Activated CD8-positive, alpha-beta memory T cell treated with anti-CD3 and anti-CD28 coated beads, Interleukin-2, amount 50 U/mL, for 4 hours (primary cell): ENCODE results near the gene TBXAS1.

Source experiments
- DNase-seq: peaks from one replicate; pipeline ENCODE4 v3.0.0-alpha.2; 2020

The TBXAS1 gene

GRCh38 chr7:140007051-140007690, 178.1 kb downstream of the TBXAS1 start:
- DNase-seq: no peak

DNA sequence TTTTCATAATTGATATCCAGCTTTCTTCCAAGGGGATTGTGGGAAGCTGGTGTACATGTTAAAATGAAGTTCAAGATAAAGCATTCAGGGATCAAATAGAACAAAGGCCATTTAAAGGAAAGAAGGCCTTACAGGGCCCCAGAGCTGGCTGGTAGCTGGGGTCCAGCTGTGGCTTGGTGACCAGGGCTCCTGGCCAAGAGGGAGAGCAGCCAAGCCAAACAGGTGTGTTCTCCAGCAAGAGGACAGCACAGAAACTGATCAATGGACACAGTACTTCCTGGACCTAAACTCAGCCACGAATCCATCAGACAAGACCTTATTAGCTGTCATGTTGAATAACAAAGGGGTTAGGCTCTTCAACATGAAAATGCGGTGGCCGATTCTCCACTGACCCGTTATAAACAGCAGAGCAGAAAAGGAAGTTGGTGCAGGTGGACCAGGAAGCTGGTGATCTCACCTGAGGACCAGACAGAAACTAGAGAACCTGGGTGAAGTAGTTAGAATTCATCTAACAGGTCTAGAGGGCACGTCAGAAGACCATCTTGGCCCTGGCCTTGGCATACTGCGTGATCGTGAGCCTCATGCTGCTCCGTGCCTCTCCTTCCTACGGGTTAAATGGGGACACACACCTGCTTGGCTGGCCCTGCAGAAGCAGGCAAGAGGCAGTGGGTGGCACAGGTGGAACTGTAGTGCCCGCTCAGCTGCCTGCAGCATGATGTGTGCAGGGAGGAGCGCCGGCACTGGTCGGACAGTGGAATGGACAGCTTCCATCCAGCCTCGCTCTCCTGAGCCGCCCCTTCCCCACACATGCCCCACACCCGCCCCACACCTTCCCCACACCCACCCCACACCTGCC, 179.9 kb downstream of the TBXAS1 start:
- no peak for DNase-seq

DNA sequence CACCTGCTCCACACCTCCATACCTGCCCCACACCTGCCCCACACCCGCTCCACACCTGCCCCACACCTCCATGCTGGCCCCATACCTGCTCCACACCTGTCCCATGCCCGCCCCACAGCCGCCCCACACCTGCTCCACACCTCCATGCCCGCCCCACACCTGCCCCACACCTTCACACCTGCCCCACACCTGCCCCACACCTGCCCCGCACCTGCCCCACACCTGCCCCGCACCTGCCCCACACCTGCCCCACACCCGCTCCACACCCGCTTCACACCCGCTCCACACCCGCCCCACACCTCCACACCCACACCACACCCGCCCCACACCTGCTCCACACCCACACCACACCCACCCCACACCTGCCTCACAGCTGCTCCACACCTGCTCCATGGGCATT, 180.7 kb downstream of the TBXAS1 start:
- no peak for DNase-seq

- no peak for DNase-seq
Measured at GRCh38 chr7:140010194-140010895, 181.3 kb downstream of the TBXAS1 start.

- no peak for DNase-seq
Measured at GRCh38 chr7:140013676-140014075, 184.6 kb downstream of the TBXAS1 start.

DNA sequence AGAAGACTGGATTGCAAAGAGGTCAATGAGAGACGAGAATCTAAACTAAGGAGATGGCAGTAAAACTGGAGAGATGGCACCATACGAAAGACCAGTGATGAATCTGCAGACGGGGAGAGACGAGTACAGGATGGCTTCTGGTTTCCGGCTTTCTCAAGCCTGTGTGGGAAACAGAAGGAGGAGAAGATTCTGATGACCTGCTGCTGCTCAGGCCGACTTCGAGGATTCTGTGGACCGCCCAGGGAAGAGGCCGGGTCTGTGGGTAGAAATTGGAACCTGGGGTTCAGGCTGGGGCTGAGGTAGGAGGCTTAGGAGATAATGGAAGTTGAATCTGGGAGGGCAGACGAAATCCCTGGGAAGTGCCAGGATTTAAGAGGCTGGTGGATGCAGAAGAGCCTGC, 185.1 kb downstream of the TBXAS1 start:
- DNase-seq: no peak

DNA sequence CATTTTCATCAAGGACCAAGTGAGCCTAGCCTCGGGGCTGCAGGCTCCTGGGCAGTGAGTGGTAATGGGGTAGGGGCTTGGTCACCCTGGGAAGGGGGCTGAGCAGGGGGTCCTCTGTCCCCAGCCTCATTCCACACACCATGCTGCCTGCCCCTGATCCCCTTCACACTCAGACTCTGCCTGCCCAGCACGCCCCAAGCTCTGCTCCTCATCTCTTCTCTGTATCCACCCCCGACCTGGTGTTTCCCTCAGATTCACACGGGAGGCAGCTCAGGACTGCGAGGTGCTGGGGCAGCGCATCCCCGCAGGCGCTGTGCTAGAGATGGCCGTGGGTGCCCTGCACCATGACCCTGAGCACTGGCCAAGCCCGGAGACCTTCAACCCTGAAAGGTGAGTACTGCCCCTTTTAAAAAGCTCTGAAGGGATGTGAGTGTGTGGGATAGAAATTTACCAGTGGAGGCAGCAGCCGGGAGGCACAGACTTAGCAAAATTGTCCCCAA, 186.5 kb downstream of the TBXAS1 start:
- no peak for DNase-seq

GRCh38 chr7:140016540-140016939, 187.5 kb downstream of the TBXAS1 start:
- no peak for DNase-seq

DNA sequence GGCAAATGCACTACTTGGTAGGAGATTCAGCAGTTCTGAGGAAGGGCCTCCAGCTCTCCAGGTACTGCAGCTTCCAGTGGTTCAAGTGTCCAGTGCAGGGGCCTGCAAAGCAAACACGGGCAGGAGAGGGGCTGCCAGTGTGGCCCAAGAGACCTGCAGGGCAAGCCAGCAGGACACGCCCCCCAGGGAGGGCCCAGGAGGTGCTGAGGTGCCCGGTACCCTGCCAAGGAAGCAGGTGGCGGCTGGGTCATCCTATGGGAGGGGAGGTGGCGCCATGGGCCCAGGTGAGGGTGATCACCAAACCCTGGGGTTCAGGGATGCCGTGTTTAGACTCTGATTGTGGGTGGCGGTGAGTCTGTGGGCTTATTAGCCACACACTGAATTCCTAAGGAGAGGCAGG, 188.0 kb downstream of the TBXAS1 start:
- DNase-seq: no peak

DNA sequence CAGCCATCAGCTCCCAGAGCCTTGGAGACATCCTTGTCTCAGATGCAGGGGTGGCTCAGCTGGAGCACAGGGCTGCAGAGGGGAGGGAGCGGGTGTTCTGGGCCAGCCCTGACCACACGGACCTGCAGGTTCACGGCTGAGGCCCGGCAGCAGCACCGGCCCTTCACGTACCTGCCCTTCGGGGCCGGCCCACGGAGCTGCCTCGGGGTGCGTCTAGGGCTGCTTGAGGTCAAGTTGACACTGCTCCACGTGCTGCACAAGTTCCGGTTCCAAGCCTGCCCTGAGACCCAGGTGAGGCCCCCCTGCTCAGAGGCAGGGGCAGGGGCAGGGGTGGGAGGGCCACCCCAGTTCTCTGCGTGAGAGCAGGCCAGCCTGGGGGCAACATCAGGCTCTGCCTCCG, 188.5 kb downstream of the TBXAS1 start:
- no peak for DNase-seq

- DNase-seq: no peak
Measured at GRCh38 chr7:140018125-140019043, 189.3 kb downstream of the TBXAS1 start.

- no peak for DNase-seq
Measured at GRCh38 chr7:140019172-140019571, 190.1 kb downstream of the TBXAS1 start.

DNA sequence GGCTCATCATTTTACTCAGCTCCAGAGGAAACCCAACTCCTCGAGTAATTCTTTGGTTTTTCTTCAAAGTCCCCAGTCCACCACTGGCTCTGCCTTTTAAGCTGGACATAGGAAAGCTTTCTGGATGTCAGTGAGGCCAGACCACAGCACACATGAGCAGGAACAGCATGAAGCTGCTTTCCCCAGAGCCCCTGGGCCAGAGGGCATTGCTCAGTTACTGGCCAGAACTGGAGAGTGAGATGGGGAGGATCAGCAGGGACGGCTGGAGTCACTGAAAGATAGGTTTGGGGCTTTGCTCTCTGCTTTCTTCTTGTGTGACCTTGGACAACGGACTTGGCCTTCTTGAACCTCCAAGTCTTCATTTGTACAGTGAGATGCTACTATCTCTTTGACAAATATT, 190.5 kb downstream of the TBXAS1 start:
- DNase-seq: no peak

GRCh38 chr7:140021603-140022002, 192.5 kb downstream of the TBXAS1 start:
- no peak for DNase-seq

- no peak for DNase-seq
Measured at GRCh38 chr7:140022582-140023211, 193.6 kb downstream of the TBXAS1 start.

DNA sequence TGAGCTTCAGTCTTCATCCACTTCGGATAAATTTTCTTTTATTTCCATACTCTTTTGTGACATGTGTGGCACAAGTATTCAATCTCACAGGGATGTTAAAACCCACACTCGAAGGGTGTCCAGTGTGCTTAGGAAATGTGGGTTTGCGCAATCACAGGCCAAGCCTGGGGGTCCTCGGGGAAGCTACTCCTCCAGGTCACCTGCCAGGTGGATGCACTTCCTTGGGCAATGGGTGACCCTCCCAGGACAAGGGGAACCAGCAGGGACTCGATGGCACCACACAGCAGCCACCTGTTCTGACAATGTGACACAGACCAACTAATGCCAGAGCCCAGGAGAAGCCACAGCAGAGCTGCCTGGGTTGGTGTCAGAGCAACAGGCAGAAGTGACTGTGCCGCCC, 194.7 kb downstream of the TBXAS1 start:
- DNase-seq: no peak

- no peak for DNase-seq
Measured at GRCh38 chr7:140024585-140024984, 195.5 kb downstream of the TBXAS1 start.

- DNase-seq: no peak
Measured at GRCh38 chr7:140025241-140025640, 196.2 kb downstream of the TBXAS1 start.

- no peak for DNase-seq
Measured at GRCh38 chr7:140025814-140026433, 196.9 kb downstream of the TBXAS1 start.

DNA sequence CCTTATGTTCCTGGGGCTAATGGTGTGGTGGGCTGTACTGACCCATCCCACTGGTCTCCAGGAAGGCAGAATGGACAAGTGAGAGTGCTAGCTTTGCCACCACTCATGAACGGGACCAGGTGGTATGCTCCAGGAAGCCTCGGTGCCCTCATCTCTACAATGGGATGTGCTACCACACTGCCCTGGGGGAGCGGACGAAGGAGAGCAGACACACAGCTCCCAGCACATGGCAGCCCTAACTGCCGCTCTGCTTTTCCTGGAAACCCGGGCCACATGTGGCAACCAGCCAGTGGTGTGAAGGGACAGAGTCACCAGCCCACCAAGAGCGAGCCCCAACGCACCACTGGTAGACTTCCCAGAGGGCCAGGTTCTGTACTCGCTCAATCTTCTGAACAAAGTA, 197.9 kb downstream of the TBXAS1 start:
- no peak for DNase-seq

DNA sequence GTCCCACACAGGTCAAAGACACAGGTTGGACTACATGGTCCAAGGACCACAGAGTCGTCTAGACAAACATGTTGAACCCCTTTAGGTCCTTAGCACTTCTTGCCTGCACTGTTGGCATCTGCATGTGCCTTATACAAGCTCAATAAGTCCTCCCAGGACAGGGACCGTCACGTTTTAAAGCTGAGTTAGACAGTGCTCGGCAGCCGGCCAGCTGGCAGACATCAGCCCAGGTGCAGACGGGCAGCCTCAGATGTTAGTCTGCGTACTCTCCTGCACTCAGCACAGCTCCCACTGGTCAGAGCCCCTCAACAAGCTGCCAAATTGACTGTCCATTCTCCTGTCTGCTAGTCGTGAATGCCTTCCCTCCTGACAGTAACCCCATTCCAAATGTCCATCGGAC, 198.8 kb downstream of the TBXAS1 start:
- no peak for DNase-seq

DNA sequence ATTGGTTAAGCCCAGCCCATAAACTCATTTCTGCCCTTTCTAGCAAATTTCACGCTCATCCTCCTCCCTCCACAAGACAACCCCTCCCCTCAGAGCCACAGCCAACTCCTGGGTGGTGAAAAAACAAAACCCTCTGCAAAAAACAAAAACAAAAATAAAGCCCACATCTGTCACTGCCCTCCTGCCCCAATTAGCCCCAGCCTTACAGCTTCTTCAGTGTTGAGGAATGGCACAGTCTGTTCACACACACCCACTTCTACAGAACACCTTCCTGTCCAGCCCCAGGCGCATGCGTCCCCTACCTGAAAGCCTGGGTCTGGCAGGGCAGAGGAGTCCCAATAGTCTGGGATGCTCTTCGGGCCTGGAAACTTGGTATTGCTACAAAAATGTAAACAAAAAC, 199.2 kb downstream of the TBXAS1 start:
- no peak for DNase-seq
